ENCODE data around the gene SPRY2.

SPRY2 gene

DNA sequence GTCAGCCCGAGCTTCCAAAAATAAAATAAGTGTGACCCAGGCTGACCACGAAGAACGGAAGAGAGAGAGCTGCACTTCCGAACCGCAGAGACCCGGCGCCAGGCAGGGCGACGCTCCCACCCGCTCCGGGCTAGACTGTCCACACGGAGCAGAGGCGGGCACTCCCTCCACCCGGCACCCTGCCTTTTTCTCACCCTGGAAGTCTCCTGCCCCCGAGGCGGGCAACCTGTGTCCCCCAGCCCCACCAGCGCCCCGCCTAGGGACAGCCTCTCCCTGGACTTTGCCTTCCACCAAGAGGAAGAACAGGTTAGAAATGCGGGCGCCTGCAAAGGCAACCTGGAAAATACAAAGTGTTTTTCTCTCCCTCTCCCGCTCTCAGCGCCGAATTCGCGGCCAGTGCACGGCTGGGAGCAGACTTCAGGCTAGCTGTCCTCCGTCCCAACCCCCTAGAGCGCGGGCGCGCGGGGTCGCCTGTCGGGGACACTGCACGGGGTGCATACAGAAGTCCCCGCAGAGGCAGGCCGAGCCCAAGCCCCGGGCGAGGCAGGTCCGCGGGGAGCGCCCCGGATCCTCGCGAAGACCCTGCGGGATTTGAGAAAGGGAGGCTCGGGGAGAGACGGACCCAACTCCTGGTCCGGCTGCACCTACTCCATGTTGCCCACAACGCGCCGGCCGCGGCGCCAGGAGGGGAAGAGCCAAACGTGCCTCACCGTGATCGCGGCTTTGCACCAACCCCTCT is 845 bp downstream of the SPRY2 start:
- peaks cover 5% of the 10 kb centered on the region; the same call in 1 of the 2 replicates for H3F3A ChIP-seq (ENCODE audit: insufficient read depth, low read length)
- H3K27ac ChIP-seq (ENCODE audit: low read length) = no peak overlapping the region
- no peaks in the 10 kb centered on the region for H3K4me1 ChIP-seq (ENCODE audit: low read length)
- H3K36me3 ChIP-seq (replicated peaks; ENCODE audit: insufficient read depth, low read length) = no peaks in the 10 kb centered on the region
- H3K27me3 ChIP-seq (replicated peaks; ENCODE audit: insufficient read depth, low read length) = peaks cover 5% of the 10 kb centered on the region; the same call in 1 of the 2 replicates
- no peaks in the 10 kb centered on the region for H3K79me2 ChIP-seq (ENCODE audit: low read length)
- no peaks in the 10 kb centered on the region for H3K9me2 ChIP-seq (replicated peaks; ENCODE audit: insufficient read depth, low read length)
- H3K4me2 ChIP-seq (ENCODE audit: low read depth, low read length) = peak overlapping the region; percentile 99
- peak overlapping the region; percentile 59 for H3K4me3 ChIP-seq (ENCODE audit: low read length)
- H3K9ac ChIP-seq (ENCODE audit: low read length) = no peak overlapping the region
- peak overlapping the region; percentile 83 for H2AFZ ChIP-seq (ENCODE audit: low read length)
- H3K9me3 ChIP-seq (replicated peaks; ENCODE audit: insufficient read depth, low read length) = no peaks in the 10 kb centered on the region
- H4K20me1 ChIP-seq (ENCODE audit: insufficient read depth, low read length) = no peaks in the 10 kb centered on the region
- TF ChIP-seq CTCF (IDR thresholded peaks at IDR 0.05; ENCODE audit: low read length) = no peak
- no peak for TF ChIP-seq EZH2 (optimal IDR thresholded peaks at IDR 0.05; ENCODE audit: low read depth, low read length)
- no peak for TF ChIP-seq EZH2phosphoT487 (IDR thresholded peaks at IDR 0.05; ENCODE audit: low read length)
- peak; percentile 38 for DNase-seq

GRCh38 chr13:80339563-80339911 is 1.4 kb downstream of the SPRY2 start:
- Histone ChIP-seq H3K9ac (ENCODE audit: low read length) (peak overlapping the region; percentile 18; the same call in 1 of the 2 replicates), H3K4me3 (ENCODE audit: low read length) (peak overlapping the region; percentile 59), H3K9me2 (replicated peaks; ENCODE audit: insufficient read depth, low read length) (no peaks in the 10 kb centered on the region), H3K9me3 (replicated peaks; ENCODE audit: insufficient read depth, low read length) (no peaks in the 10 kb centered on the region), H3K27ac (ENCODE audit: low read length) (no peak overlapping the region), H3K36me3 (replicated peaks; ENCODE audit: insufficient read depth, low read length) (no peaks in the 10 kb centered on the region), H3F3A (ENCODE audit: insufficient read depth, low read length) (peaks cover 5% of the 10 kb centered on the region; the same call in 1 of the 2 replicates), H3K4me2 (ENCODE audit: low read depth, low read length) (peak overlapping the region; percentile 99), H2AFZ (ENCODE audit: low read length) (peak overlapping the region; percentile 83), H3K27me3 (replicated peaks; ENCODE audit: insufficient read depth, low read length) (peaks cover 5% of the 10 kb centered on the region; the same call in 1 of the 2 replicates), H3K79me2 (ENCODE audit: low read length) (no peaks in the 10 kb centered on the region), H3K4me1 (ENCODE audit: low read length) (no peaks in the 10 kb centered on the region), H4K20me1 (ENCODE audit: insufficient read depth, low read length) (no peaks in the 10 kb centered on the region)
- TF ChIP-seq CTCF (IDR thresholded peaks at IDR 0.05; ENCODE audit: low read length) (no peak), EZH2phosphoT487 (IDR thresholded peaks at IDR 0.05; ENCODE audit: low read length) (no peak), EZH2 (optimal IDR thresholded peaks at IDR 0.05; ENCODE audit: low read depth, low read length) (no peak)
- no peak for DNase-seq

- no peak overlapping the region for H3K27ac ChIP-seq (ENCODE audit: low read length)
- H3K79me2 ChIP-seq (ENCODE audit: low read length) = no peaks in the 10 kb centered on the region
- peak overlapping the region; percentile 59 for H3K4me3 ChIP-seq (ENCODE audit: low read length)
- H3K9me2 ChIP-seq (replicated peaks; ENCODE audit: insufficient read depth, low read length) = no peaks in the 10 kb centered on the region
- no peaks in the 10 kb centered on the region for H3K4me1 ChIP-seq (ENCODE audit: low read length)
- H3F3A ChIP-seq (ENCODE audit: insufficient read depth, low read length) = peaks cover 5% of the 10 kb centered on the region; the same call in 1 of the 2 replicates
- peak overlapping the region; percentile 83; the same call in 1 of the 2 replicates for H2AFZ ChIP-seq (ENCODE audit: low read length)
- peaks cover 5% of the 10 kb centered on the region; the same call in 1 of the 2 replicates for H3K27me3 ChIP-seq (replicated peaks; ENCODE audit: insufficient read depth, low read length)
- DNase-seq = no peak
- no peak for TF ChIP-seq EZH2 (optimal IDR thresholded peaks at IDR 0.05; ENCODE audit: low read depth, low read length)
- no peak for TF ChIP-seq CTCF (IDR thresholded peaks at IDR 0.05; ENCODE audit: low read length)
- TF ChIP-seq EZH2phosphoT487 (IDR thresholded peaks at IDR 0.05; ENCODE audit: low read length) = no peak
- peak overlapping the region; percentile 99 for H3K4me2 ChIP-seq (ENCODE audit: low read depth, low read length)
- H3K36me3 ChIP-seq (replicated peaks; ENCODE audit: insufficient read depth, low read length) = no peaks in the 10 kb centered on the region
- no peaks in the 10 kb centered on the region for H3K9me3 ChIP-seq (replicated peaks; ENCODE audit: insufficient read depth, low read length)
- peak overlapping the region; percentile 18; the same call in 1 of the 2 replicates for H3K9ac ChIP-seq (ENCODE audit: low read length)
- H4K20me1 ChIP-seq (ENCODE audit: insufficient read depth, low read length) = no peaks in the 10 kb centered on the region
Measured at GRCh38 chr13:80338781-80339562, 2.0 kb downstream of the SPRY2 start.
